ENCODE results near the gene STYK1.

Gene STYK1

DNA sequence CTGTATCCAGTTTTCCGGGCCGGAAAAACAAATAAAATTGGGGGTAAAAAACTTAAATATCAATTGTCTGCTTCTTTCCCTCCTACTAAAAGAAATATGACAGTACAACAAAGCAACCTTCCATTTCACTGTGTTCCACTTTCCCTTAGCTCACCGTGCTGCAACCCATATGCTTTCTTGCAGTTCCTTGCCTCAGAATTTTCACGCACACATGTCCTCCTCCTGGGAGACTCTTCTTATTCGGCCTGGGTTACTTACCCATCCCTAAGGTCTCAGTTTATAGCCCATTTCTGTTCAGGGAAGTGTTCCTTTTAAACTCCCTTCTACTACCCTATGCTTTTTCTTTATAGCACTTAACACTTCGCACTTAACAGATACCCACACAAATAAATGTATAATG, 56.0 kb downstream of the STYK1 start:
- TF ChIP-seq, protein P1, sequence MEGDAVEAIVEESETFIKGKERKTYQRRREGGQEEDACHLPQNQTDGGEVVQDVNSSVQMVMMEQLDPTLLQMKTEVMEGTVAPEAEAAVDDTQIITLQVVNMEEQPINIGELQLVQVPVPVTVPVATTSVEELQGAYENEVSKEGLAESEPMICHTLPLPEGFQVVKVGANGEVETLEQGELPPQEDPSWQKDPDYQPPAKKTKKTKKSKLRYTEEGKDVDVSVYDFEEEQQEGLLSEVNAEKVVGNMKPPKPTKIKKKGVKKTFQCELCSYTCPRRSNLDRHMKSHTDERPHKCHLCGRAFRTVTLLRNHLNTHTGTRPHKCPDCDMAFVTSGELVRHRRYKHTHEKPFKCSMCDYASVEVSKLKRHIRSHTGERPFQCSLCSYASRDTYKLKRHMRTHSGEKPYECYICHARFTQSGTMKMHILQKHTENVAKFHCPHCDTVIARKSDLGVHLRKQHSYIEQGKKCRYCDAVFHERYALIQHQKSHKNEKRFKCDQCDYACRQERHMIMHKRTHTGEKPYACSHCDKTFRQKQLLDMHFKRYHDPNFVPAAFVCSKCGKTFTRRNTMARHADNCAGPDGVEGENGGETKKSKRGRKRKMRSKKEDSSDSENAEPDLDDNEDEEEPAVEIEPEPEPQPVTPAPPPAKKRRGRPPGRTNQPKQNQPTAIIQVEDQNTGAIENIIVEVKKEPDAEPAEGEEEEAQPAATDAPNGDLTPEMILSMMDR (IDR thresholded peaks at IDR 0.05), result no peak

DNA sequence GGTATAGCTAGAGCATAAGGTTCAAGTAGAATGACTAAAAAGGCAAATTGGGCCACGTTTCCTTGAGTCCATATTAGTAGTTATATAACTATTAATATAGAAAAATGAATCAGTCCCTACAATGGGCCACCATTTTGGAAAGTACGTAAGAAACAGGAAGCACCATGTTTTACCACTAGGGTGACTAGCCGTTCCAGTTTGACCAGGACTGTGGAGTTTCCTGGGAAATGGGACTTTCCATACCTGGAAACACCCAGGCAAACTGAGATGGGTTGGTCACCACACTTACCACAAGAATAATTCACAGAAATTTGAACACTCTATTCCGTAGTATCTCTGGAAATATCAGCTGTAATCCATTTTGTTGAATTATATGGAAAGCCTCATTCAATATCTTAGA, 58.3 kb downstream of the STYK1 start:
- TF ChIP-seq, protein P1 (IDR thresholded peaks at IDR 0.05), result no peak; the same call in 1 of the 2 replicates

GRCh38 chr12:10614056-10614370, 59.8 kb downstream of the STYK1 start:
- TF ChIP-seq, protein P1 (IDR thresholded peaks at IDR 0.05), result no peak

- TF ChIP-seq, protein P1 (IDR thresholded peaks at IDR 0.05), result no peak
These were observed 60.4 kb downstream of the STYK1 start, which contains the start of gene MAGOHB for GRCh38 chr12:10613349-10614055. Gene MAGOHB, minus strand, starts transcription at chr12:10613609. Its CDS starts 77 bp downstream, at chr12:10613532.

- TF ChIP-seq, protein P1 (IDR thresholded peaks at IDR 0.05), result no peak
These were observed 60.9 kb downstream of the STYK1 start for GRCh38 chr12:10612984-10613348.

- TF ChIP-seq, protein P1 (IDR thresholded peaks at IDR 0.05), result no peak
These were observed 61.7 kb downstream of the STYK1 start for GRCh38 chr12:10612110-10612509.

DNA sequence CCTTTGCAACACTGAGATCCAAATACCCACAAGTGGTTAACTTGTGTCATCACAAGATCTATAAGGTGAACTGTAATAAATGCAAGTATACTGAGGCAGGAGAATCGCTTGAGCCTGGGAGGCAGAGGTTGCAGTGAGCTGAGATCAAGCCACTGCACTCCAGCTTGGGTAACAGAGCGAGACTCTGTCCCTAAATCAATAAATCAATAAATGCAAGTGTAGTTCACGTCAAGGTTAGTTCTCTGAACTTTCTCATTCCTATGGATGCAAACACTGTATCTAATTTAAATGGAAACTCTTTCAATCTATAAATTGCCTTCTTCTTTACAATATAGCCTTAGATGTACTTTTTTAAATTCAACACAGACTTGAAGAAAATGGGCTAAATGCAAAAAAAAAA, 63.7 kb downstream of the STYK1 start:
- TF ChIP-seq, protein P1 (IDR thresholded peaks at IDR 0.05), result no peak
